Measurements from ENCODE around the gene ADGRL4.
"Not testable (repeated sequence)": the region's sequence is repeated elsewhere in the genome, so short reads cannot be mapped to it uniquely, and the experiment has no call there.

ADGRL4 gene

DNA sequence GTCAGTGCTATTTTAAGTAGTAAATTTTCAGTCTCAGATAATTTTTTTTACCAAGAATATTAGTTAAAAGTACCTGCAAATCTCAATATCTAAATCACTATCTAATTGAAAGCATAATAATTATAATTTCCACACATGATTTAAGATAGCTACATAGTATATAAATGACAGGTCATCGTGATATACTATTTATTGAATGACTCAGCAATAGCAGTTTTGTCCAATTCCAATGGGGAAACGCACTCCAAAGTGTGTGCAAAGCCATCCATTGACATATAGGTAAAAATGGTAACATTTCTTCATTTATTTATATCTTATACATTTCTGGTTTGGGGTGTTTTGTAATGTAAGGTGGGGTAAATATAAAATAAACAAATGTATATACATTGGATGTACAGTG is 19.5 kb downstream of the ADGRL4 start:
- Mint-ChIP-seq H3K4me3 (no peak overlapping the region), H3K36me3 (no peaks in the 10 kb centered on the region), H3K27ac (no peak overlapping the region), H3K9me3 (peaks cover 4% of the 10 kb centered on the region), H3K4me1 (no peaks in the 10 kb centered on the region), H3K27me3 (no peaks in the 10 kb centered on the region)
- no peak for DNase-seq
- CTCF ChIA-PET: no interaction called here

DNA sequence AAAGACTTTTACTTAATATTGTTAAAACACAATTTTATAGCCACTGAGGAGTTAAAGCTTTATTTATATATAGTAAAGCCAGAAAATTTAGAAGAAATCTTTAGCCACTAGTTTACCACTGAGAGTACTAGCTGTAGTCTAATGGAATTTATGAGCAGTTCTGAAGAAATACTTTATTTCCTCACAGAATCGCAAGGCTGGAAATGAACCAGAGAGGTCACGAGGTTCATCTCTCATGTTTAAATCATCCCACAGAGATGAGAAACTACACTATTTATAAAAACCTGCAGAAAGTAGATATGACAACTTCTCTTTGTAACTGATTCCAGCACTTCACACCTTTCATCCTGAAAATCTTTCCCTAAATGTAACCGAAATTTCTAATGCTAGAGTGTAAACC is 26.0 kb downstream of the ADGRL4 start:
- CTCF ChIA-PET: no interaction called here
- no peak overlapping the region for H3K4me3 Mint-ChIP-seq
- peaks cover under 1% of the 10 kb centered on the region for H3K9me3 Mint-ChIP-seq
- no peaks in the 10 kb centered on the region for H3K36me3 Mint-ChIP-seq
- no peak overlapping the region for H3K27ac Mint-ChIP-seq
- DNase-seq: no peak
- H3K4me1 Mint-ChIP-seq: no peaks in the 10 kb centered on the region
- no peaks in the 10 kb centered on the region for H3K27me3 Mint-ChIP-seq

DNA sequence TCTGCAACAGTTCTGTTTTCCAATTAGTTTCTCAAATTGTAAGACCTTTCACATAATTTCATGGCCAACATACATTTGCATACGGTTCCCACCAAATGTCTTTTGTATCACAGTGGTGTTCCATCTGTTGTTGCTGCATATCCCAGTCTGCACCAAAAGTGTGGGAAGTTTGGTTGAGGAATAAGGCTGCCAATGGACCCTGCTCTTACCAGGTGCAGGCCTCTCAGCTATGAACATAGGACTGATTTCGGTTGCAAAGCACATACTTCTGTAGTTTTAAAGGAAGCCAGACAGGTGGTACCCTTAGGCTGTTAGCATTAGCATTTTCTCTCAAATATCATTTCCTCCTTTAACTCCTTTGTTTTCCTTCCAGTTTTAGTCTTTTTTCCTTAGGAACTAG is 33.8 kb downstream of the ADGRL4 start:
- H3K4me1 Mint-ChIP-seq: no peaks in the 10 kb centered on the region
- CTCF ChIA-PET: no interaction called here
- H3K27me3 Mint-ChIP-seq: no peaks in the 10 kb centered on the region
- no peaks in the 10 kb centered on the region for H3K36me3 Mint-ChIP-seq
- no peak for DNase-seq
- no peak overlapping the region for H3K27ac Mint-ChIP-seq
- no peak overlapping the region for H3K4me3 Mint-ChIP-seq
- H3K9me3 Mint-ChIP-seq: no peaks in the 10 kb centered on the region

DNA sequence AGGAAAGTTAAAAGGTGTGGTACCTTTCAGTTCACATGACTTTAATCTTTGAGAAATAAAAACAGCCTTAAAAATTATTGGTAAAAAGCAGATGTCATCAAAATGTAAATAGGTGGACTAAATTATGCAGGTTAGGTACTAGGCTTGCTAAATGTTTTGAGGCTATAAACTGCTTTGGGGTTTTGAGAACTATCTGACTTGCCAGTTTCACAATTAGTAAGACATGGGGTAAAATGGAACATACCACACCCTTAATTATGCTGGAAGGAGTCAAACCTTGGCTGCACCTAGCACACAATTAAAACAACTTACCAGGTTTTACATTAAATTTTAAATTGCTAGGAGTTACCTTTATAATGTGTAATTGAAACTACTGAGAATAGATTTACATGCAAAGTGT is 39.4 kb downstream of the ADGRL4 start:
- CTCF ChIA-PET, H3K4me3 Mint-ChIP-seq, H3K9me3 Mint-ChIP-seq, H3K4me1 Mint-ChIP-seq, H3K36me3 Mint-ChIP-seq, DNase-seq, H3K27me3 Mint-ChIP-seq, H3K27ac Mint-ChIP-seq: not testable (repeated sequence)

DNA sequence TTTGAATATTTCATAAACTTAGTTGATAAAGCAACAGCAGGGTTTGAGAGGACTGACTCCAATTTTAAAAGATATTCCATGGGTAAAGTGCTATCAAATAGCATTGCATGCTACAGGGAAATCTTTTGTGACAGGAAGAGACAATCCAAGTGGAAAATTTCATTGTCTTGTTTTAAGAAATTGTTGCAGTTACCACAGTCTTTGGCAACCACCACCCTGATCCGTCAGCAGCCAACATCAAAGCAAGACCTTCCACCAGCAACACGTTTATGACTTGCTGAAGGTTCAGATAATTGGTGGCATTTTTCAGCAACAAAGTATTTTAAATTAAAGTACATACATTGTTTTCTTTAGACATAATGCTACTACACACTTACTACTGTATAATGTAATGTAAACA is 47.8 kb downstream of the ADGRL4 start:
- H3K36me3 Mint-ChIP-seq: no peaks in the 10 kb centered on the region
- peaks cover 4% of the 10 kb centered on the region for H3K9me3 Mint-ChIP-seq
- H3K27ac Mint-ChIP-seq: no peak overlapping the region
- H3K4me1 Mint-ChIP-seq: no peaks in the 10 kb centered on the region
- H3K27me3 Mint-ChIP-seq: no peaks in the 10 kb centered on the region
- DNase-seq: no peak
- no peak overlapping the region for H3K4me3 Mint-ChIP-seq
- CTCF ChIA-PET: no interaction called here

DNA sequence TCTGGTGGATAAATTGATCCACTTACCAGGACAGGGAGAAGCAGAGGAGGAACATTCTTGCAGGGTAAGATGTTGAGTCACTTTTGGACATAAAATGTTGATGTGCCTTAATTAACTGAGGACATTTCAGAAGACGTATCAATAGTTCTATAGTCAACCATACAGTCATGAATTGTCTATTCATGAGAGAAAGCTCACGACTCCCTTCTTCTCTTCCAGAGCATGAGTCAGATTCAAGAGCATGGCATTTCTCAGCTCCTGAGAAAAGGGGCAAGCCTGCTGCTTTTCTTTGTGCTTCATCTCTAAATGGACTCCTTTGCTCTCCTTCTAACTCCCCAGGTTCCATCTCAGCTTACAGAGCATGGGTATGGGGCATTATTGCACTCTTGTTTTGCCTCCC is 55.7 kb downstream of the ADGRL4 start:
- Mint-ChIP-seq H3K4me3 (no peak overlapping the region), H3K4me1 (no peaks in the 10 kb centered on the region), H3K27ac (no peak overlapping the region), H3K36me3 (no peaks in the 10 kb centered on the region), H3K9me3 (no peaks in the 10 kb centered on the region), H3K27me3 (no peaks in the 10 kb centered on the region)
- no peak for DNase-seq
- CTCF ChIA-PET: no interaction called here

DNA sequence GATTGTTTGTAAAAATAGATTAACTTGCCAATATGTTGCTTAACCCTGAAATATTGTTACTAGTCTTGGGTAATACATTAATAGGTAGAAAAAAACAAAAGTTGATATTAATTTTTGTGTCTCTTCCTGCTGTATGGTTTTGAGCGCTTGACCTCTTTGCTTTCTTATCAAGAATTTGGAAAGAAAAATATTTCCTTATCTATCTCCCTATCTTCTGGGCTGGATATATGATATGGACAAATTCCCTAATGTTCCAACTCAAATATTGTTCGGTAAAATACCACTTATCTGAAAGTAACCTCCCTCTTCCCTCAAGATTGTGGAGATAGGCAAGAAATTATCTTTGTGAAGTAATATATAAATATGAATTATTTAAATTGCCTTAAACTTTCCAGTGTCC is 57.3 kb downstream of the ADGRL4 start:
- no peaks in the 10 kb centered on the region for H3K9me3 Mint-ChIP-seq
- H3K27ac Mint-ChIP-seq: no peak overlapping the region
- H3K27me3 Mint-ChIP-seq: no peaks in the 10 kb centered on the region
- CTCF ChIA-PET: no interaction called here
- H3K4me3 Mint-ChIP-seq: no peak overlapping the region
- no peaks in the 10 kb centered on the region for H3K4me1 Mint-ChIP-seq
- H3K36me3 Mint-ChIP-seq: no peaks in the 10 kb centered on the region
- DNase-seq: no peak

DNA sequence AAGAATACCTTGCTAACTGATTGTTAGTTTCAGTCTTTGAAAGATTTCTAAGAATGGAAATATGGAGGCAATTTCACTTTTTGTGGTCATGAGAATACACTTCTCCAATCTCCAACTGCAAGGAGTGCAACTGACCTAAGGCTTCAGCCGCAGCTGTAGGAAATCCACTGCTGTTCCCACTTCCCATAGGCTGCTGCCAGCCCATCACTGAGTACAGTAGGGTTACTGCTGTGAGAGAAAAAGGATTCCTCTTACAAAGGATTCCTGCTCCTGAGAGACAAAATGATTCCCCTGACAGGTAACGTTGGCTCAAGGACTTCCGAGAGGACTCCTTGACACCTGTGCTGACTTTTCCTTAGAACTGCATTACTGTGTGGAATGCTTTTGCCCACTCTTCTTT is 87.4 kb downstream of the ADGRL4 start:
- Mint-ChIP-seq H3K27ac (no peak overlapping the region), H3K36me3 (no peaks in the 10 kb centered on the region), H3K4me1 (no peaks in the 10 kb centered on the region), H3K9me3 (no peaks in the 10 kb centered on the region), H3K4me3 (no peak overlapping the region), H3K27me3 (no peaks in the 10 kb centered on the region)
- CTCF ChIA-PET: no interaction called here
- no peak for DNase-seq

DNA sequence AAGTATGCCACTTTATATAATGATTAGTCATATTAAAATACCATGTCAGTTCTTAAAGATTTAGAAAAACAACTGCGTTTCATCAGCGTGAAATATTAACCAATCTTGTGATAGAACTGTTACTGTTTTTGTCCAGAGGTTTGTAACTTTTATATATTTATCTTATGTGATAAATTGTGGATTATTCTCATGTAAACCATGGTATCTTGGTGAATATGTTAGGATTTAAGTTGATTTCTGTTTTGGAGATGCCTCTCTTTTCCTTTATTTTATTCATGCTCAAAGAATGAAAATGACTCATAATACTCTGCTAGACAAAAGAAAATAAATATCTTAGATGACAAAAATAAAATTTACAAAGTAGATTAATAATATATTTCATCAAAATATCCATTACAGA is 88.4 kb downstream of the ADGRL4 start:
- DNase-seq: no peak
- H3K9me3 Mint-ChIP-seq: no peaks in the 10 kb centered on the region
- no peak overlapping the region for H3K4me3 Mint-ChIP-seq
- CTCF ChIA-PET: no interaction called here
- no peaks in the 10 kb centered on the region for H3K36me3 Mint-ChIP-seq
- no peak overlapping the region for H3K27ac Mint-ChIP-seq
- H3K4me1 Mint-ChIP-seq: no peaks in the 10 kb centered on the region
- no peaks in the 10 kb centered on the region for H3K27me3 Mint-ChIP-seq

DNA sequence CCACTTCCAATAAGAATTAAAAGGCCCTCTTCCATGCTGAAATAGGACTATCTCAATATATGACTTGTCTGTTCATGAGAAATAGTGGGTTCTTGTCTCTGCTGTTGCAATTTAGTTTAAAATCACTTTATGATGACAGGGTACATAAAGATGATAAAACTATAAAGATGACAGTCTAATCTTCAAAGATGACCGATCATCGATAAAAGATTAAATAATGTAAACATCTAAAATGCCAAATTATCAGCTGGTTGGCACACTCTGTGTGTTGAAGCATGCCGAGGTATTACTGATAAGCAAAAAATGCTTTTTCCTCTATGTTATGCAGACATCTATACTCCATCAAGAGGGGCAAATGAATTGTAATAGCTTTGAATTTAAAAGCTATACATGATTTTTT is 89.5 kb downstream of the ADGRL4 start:
- CTCF ChIA-PET: no interaction called here
- Mint-ChIP-seq H3K27ac (no peak overlapping the region), H3K27me3 (no peaks in the 10 kb centered on the region), H3K4me1 (no peaks in the 10 kb centered on the region), H3K9me3 (no peaks in the 10 kb centered on the region), H3K36me3 (no peaks in the 10 kb centered on the region), H3K4me3 (no peak overlapping the region)
- DNase-seq: no peak

DNA sequence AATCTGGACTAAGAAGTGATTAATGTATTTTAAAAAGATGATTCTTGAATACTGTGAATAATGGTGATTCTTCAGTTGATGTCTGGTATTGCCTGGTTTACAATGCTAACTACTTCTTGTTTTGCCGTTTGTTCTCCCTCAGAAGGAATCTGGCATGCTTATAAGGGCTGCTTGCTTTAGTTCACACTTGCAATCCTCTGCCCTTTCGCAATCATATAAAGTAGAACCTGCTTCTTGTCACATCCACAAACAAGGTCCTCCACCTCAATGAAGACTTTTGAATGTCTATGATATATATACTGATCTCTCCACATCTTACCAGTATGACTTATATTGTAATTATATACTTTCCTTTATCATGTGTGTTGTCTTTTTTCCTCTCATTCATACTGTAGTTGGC is 92.6 kb downstream of the ADGRL4 start:
- Mint-ChIP-seq H3K27me3 (no peaks in the 10 kb centered on the region), H3K4me3 (no peak overlapping the region), H3K27ac (no peak overlapping the region)

DNA sequence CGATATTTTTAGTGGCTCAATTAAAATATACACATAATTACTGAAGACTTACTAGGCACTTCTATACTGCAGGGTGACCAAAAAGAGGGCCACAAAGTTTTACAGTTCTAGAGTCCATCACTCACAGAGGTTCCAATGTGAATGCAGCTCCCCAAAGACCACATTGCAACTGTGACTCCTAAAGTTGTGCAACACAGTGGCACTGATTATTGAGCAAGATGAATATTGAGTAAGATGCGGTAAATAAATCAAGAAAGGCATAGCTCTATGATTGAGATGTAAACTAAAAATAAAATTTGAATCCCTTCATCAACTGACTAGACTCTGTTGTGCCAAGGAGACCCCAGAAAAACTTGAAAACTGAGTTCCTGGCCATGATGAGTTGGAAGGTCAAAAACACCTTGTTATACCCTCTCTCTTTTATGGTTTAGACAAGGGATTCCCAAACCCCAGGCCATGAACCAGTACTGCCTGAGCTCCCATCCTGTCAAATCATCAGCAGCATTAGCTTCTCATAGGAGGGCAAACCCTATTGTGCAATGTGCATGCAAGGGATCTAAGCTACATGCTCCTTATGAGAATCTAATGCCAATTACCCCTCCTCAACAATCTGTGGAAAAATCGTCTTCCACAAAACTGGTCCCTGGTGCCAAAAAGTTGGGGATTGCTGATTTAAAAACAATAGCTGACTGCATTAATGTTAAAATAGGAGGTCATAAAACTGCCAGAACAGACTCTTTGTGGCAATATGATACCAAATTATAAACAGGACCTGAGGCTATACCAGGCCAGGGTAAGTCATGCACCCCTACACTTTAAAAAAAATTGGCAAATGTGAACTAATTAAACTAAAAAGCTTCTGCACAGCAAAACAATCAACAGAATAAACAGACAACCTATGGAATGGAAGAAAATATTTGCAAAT is 94.3 kb downstream of the ADGRL4 start:
- no peaks in the 10 kb centered on the region for H3K27me3 Mint-ChIP-seq
- no peak for DNase-seq
- no peaks in the 10 kb centered on the region for H3K36me3 Mint-ChIP-seq
- no peak overlapping the region for H3K27ac Mint-ChIP-seq
- H3K4me3 Mint-ChIP-seq: no peak overlapping the region
- H3K9me3 Mint-ChIP-seq: no peaks in the 10 kb centered on the region
- H3K4me1 Mint-ChIP-seq: no peaks in the 10 kb centered on the region
- CTCF ChIA-PET: no interaction called here

More for the DNA sequence above, 92.6 kb downstream of the ADGRL4 start:
- H3K4me1 Mint-ChIP-seq: no peaks in the 10 kb centered on the region
- DNase-seq: no peak
- H3K9me3 Mint-ChIP-seq: no peaks in the 10 kb centered on the region
- CTCF ChIA-PET: no interaction called here
- H3K36me3 Mint-ChIP-seq: no peaks in the 10 kb centered on the region

DNA sequence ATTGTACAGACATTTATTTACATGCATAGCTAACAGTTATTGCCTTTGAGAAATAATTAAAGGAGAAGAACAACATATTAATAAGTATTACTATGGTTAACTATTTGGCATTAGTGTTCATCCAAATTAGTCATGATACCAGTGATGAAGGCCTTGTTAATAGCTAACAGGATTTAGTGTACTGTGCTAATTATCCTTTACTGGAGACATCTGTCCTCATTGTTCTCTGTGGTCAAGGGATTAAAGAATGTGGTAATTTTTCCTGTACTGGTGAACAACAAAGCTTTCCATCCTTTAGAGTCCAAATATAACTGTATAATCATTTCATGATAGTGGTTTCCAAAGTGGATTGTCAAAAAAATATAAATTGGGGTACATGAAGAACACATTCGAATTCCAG is 103.9 kb downstream of the ADGRL4 start:
- Mint-ChIP-seq H3K9me3 (no peaks in the 10 kb centered on the region), H3K36me3 (no peaks in the 10 kb centered on the region), H3K27me3 (no peaks in the 10 kb centered on the region), H3K4me1 (no peaks in the 10 kb centered on the region), H3K4me3 (no peak overlapping the region), H3K27ac (no peak overlapping the region)
- DNase-seq: no peak
- CTCF ChIA-PET: no interaction called here

DNA sequence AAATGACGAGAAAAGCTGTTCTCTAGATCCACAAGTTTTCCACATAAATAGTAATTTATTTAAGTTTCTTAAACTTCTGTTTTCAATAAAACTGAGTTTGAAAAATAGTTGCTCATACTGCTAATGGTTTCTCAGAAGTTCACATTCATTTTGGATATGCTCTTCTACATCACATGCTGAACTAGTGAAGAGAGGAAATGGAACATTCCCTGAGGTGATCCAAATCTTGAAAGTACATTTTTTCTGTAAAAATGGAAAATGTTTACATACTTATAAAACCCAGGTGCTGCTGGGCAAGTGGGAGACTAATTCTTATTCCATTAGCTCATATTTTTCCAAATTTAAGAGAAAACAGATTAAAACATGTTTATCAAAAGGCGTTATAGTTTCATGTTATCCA is 111.7 kb downstream of the ADGRL4 start:
- Mint-ChIP-seq H3K27me3 (no peaks in the 10 kb centered on the region), H3K4me3 (no peak overlapping the region), H3K36me3 (no peaks in the 10 kb centered on the region), H3K27ac (no peak overlapping the region), H3K4me1 (no peaks in the 10 kb centered on the region), H3K9me3 (no peaks in the 10 kb centered on the region)
- CTCF ChIA-PET: no interaction called here
- DNase-seq: no peak

DNA sequence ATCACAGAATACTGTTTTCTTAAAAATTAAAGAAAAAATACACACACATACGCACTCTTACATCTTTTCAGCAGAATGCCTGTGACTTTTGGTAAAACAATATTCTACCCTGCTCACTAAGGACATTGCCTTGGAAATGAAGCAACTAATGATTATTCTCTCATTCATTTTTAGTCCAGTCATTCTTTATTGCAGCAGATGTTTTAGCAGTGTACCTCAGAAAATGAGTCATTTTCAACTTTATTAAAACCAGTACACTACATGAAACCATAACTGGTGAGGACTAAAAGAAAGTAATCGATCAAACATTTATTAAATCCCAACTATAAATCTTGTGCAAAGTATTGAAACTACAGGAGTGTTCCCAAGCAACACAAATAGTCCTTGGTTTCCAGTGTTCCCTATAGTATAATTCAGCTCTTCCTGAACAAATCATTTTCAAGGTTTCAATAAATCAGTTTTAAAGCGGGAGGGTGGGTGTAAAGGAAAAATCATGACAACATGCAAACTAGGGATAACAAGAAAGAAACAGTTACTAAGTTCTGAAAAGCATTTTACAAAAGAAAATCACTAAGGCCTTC is 114.2 kb downstream of the ADGRL4 start:
- DNase-seq: no peak
- CTCF ChIA-PET: no interaction called here

More for the DNA sequence above, 114.2 kb downstream of the ADGRL4 start:
- H3K27me3 Mint-ChIP-seq: no peaks in the 10 kb centered on the region
- H3K9me3 Mint-ChIP-seq: no peaks in the 10 kb centered on the region
- no peak overlapping the region for H3K27ac Mint-ChIP-seq
- no peak overlapping the region for H3K4me3 Mint-ChIP-seq
- no peaks in the 10 kb centered on the region for H3K36me3 Mint-ChIP-seq
- no peaks in the 10 kb centered on the region for H3K4me1 Mint-ChIP-seq

Data from activated naive CD4-positive, alpha-beta T cell treated with anti-CD3 and anti-CD28 coated beads, Interleukin-2, amount 10 ng/mL, durations not matched to agents 7 days and 5 days (primary cell).